Neural progenitor cell (in vitro differentiated cells): ENCODE results near the gene FAM90A1. TPM values are rescaled to one million over a fixed set of nuclear protein-coding genes. Genes with fewer than 3 reads are reported as not detected.
"Not testable (repeated sequence)": the region's sequence is repeated elsewhere in the genome, so short reads cannot be mapped to it uniquely, and the experiment has no call there.

ENCODE experiments used
- DNase-seq: peaks from one replicate; pipeline ENCODE4 v3.0.0-alpha.2; 2016; ENCODE audit warnings: low spot score
- H2AFZ ChIP-seq: fragments of 200-600 bp; sonication (generic); replicated peaks from 2 replicates; pipeline ENCODE4 v1.6.1; 2016; ENCODE audit warnings: antibody characterized with exemption
- H3F3A ChIP-seq: fragments of 200-600 bp; sonication (generic); 2 replicates; pipeline ENCODE4 v1.6.1; 2016; ENCODE audit warnings: antibody characterized with exemption, low read depth
- H3K27ac ChIP-seq: fragments of 200-600 bp; sonication (generic); 2 replicates; pipeline ENCODE4 v1.5.1; 2016; ENCODE audit warnings: mild to moderate bottlenecking
- H3K27me3 ChIP-seq: fragments of 200-600 bp; sonication (generic); 2 replicates; pipeline ENCODE4 v1.6.1; 2016; ENCODE audit warnings: mild to moderate bottlenecking, moderate library complexity
- H3K36me3 ChIP-seq: fragments of 200-600 bp; sonication (generic); 2 replicates; pipeline ENCODE4 v1.5.1; 2016
- H3K4me1 ChIP-seq: fragments of 200-600 bp; sonication (generic); 2 replicates; pipeline ENCODE4 v1.6.1; 2016; ENCODE audit warnings: mixed run types
- H3K4me2 ChIP-seq: fragments of 200-600 bp; sonication (generic); 2 replicates; pipeline ENCODE4 v1.6.1; 2016
- H3K4me3 ChIP-seq: fragments of 200-600 bp; sonication (generic); 2 replicates; pipeline ENCODE4 v1.5.1; 2016
- H3K79me2 ChIP-seq: fragments of 200-600 bp; sonication (generic); 2 replicates; pipeline ENCODE4 v1.6.1; 2016; ENCODE audit warnings: low read depth
- H3K9ac ChIP-seq: fragments of 200-600 bp; sonication (generic); 2 replicates; pipeline ENCODE4 v1.6.1; 2016
- H3K9me3 ChIP-seq: fragments of 200-600 bp; sonication (generic); 2 replicates; pipeline ENCODE4 v1.5.1; 2016; ENCODE audit warnings: low read depth
- H4K20me1 ChIP-seq: fragments of 200-600 bp; sonication (generic); 2 replicates; pipeline ENCODE4 v1.6.1; 2016; ENCODE audit warnings: low read depth
- H3K27ac Mint-ChIP-seq: 3 replicates; pipeline ENCODE4 v1.8.0; 2021; ENCODE audit warnings: mixed read lengths
- H3K27me3 Mint-ChIP-seq: 2 replicates; pipeline ENCODE4 v1.8.0; 2022; ENCODE audit warnings: low read depth, mild to moderate bottlenecking, inconsistent platforms, moderate library complexity, mixed read lengths; ENCODE audit not compliant: insufficient read depth
- H3K36me3 Mint-ChIP-seq: 3 replicates; pipeline ENCODE4 v1.8.0; 2021; ENCODE audit warnings: mixed read lengths
- H3K4me1 Mint-ChIP-seq: 3 replicates; pipeline ENCODE4 v1.8.0; 2021; ENCODE audit warnings: mixed read lengths
- H3K4me3 Mint-ChIP-seq: 3 replicates; pipeline ENCODE4 v1.8.0; 2021; ENCODE audit warnings: mild to moderate bottlenecking, moderate library complexity, mixed read lengths
- H3K9me3 Mint-ChIP-seq: 3 replicates; pipeline ENCODE4 v1.8.0; 2020; ENCODE audit warnings: mixed read lengths
- total RNA-seq: library from RNA; depleted of rRNA; stranded (reverse); fragments of >200 nt; gene quantifications from 2 replicates; pipeline ENCODE4 v1.2.3, GENCODE V29; 2015; ENCODE audit warnings: low replicate concordance
- TF ChIP-seq, protein P1 (sequence below): fragments of 200-600 bp; sonication (generic); IDR thresholded peaks from 2 replicates; pipeline ENCODE4 v1.5.1; 2017; ENCODE audit warnings: antibody characterized with exemption, mild to moderate bottlenecking

Gene FAM90A1
- total RNA-seq, 1 donor from 2014 or later: not detected

DNA sequence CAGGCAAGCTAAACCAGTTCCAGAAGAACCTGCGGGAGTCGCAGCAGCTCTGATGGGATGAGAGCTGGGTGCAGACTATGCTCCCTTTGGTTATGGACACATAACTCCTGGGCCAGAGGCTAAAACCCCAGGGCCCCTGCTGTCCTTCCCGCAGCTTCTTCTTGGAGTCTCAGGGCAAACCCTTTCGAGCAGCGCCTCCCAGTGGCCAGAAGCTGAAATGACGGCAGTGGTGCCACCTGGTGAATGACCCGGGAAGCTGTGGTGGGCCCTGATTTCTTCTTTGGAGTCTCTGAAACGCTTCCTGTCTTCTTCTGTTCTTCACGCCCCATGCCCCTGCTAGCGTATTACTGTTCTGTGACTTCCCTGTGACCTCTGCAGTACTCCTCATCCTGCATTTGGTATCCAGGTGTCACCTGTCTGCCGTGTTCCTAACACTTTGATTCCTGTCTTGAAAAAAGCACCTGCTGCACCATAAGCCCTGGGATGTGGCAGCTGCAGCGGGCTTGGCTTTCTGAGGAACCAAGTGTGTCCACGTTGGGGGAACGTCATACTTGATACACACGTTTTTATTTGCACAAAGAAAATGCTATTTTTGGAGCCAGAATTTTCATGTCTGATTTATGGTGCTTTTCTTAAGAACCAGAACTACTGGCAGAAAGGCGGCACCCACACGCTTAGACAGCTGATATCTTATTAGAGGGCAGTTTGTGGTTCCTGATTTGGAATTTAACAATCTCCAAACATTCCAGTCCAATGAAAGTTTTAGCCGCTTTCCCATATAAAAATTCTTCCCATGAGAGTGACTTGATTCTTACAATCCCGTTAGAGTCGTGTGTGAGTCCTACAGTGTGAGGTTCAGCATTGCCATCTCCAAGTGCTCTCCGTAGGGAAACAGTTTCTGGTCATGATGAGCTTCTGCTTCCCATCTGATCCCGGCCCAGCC, 4.5 kb upstream of the FAM90A1 start:
- H3K4me3 ChIP-seq, H3K27me3 ChIP-seq, H3K36me3 Mint-ChIP-seq, H3K9ac ChIP-seq, H3K4me1 ChIP-seq, H3K27me3 Mint-ChIP-seq, H3K79me2 ChIP-seq, H3F3A ChIP-seq, H3K36me3 ChIP-seq, H3K4me2 ChIP-seq, H3K4me3 Mint-ChIP-seq, H3K4me1 Mint-ChIP-seq, H2AFZ ChIP-seq, H4K20me1 ChIP-seq, H3K9me3 Mint-ChIP-seq, H3K27ac ChIP-seq, H3K9me3 ChIP-seq: not testable (repeated sequence)
- peak overlapping the region; percentile 74 for H3K27ac Mint-ChIP-seq
- TF ChIP-seq, protein P1, sequence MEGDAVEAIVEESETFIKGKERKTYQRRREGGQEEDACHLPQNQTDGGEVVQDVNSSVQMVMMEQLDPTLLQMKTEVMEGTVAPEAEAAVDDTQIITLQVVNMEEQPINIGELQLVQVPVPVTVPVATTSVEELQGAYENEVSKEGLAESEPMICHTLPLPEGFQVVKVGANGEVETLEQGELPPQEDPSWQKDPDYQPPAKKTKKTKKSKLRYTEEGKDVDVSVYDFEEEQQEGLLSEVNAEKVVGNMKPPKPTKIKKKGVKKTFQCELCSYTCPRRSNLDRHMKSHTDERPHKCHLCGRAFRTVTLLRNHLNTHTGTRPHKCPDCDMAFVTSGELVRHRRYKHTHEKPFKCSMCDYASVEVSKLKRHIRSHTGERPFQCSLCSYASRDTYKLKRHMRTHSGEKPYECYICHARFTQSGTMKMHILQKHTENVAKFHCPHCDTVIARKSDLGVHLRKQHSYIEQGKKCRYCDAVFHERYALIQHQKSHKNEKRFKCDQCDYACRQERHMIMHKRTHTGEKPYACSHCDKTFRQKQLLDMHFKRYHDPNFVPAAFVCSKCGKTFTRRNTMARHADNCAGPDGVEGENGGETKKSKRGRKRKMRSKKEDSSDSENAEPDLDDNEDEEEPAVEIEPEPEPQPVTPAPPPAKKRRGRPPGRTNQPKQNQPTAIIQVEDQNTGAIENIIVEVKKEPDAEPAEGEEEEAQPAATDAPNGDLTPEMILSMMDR: peak; percentile 78
- DNase-seq: peak; percentile 42

DNA sequence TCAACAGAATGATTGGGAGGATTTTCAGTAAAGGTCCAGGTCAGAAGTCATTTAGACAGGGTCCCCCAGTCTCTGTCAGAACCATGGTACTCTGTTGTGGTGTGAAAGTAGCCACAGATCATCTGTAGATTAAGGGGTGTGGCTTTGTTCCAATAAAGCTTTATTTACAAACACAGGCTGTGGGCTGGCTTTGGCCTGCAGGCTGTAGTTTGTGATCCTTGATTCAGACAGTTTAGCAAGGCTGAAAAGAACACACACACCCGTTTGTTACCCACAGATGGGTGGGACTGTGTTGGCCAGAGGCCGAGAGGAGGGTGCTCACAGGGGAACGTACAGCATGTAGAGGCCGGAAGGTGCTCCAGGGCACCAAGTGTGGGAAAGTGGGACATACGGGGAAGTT, 3.6 kb upstream of the FAM90A1 start:
- H4K20me1 ChIP-seq, H3K27ac Mint-ChIP-seq, H3K36me3 ChIP-seq, H3K4me3 ChIP-seq, H3K36me3 Mint-ChIP-seq, H3K9me3 Mint-ChIP-seq, H3K27me3 Mint-ChIP-seq, H3K79me2 ChIP-seq, H3K4me1 ChIP-seq, H3K9me3 ChIP-seq, H3K4me2 ChIP-seq, DNase-seq, H3K4me3 Mint-ChIP-seq, H3F3A ChIP-seq, H3K4me1 Mint-ChIP-seq, H3K9ac ChIP-seq, H2AFZ ChIP-seq, H3K27me3 ChIP-seq, H3K27ac ChIP-seq: not testable (repeated sequence)

DNA sequence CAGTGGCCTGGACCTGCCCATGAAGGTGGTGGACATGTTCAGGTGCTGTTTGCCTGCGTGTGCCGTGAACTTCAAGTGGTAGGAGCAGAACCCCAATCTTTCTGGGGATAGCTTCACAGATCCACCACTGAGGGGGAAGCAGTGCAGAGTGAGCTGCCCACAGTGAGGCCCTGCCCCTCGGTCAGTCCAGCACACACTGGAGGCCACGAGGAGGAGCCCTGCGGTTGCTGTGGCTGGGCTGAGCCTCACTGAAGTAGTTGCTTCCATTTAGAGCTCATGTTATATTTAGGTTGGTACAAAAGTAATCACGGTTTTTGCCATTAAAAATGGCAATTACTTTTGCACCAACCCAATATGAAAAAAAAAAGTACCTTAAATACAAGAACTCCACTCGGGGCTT, 2.1 kb upstream of the FAM90A1 start:
- H3K27me3 ChIP-seq, H4K20me1 ChIP-seq, H3K36me3 Mint-ChIP-seq, H3K36me3 ChIP-seq, H3K9me3 Mint-ChIP-seq, H3K4me3 Mint-ChIP-seq, H3K79me2 ChIP-seq, H3K4me1 ChIP-seq, H3K27me3 Mint-ChIP-seq, H3K4me1 Mint-ChIP-seq, H3K4me2 ChIP-seq, H2AFZ ChIP-seq, H3K9ac ChIP-seq, H3F3A ChIP-seq, H3K9me3 ChIP-seq, H3K4me3 ChIP-seq, H3K27ac ChIP-seq, H3K27ac Mint-ChIP-seq, DNase-seq: not testable (repeated sequence)

DNA sequence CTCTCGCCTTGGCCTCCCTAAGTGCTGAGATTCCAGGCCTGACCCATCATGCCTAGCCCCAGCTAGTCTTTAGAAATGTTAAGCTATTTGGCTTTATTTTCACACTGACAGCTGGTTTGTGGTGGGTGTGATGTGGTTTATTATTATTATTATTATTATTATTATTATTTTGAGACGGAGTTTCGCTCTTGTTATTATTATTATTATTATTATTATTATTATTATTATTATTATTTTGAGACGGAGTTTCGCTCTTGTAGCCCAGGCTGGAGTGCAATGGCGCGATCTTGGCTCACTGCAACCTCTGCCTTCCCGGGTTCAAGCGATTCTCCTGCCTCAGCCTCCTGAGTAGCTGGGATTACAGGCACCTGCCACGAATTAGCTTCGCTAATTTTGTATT, 1.2 kb upstream of the FAM90A1 start:
- not testable (repeated sequence) for H2AFZ ChIP-seq, H3K4me3 ChIP-seq, H3F3A ChIP-seq, H3K27ac Mint-ChIP-seq, H3K4me1 Mint-ChIP-seq, H3K36me3 ChIP-seq, H3K36me3 Mint-ChIP-seq, H3K9ac ChIP-seq, H3K79me2 ChIP-seq, H3K9me3 ChIP-seq, H4K20me1 ChIP-seq, H3K27me3 Mint-ChIP-seq, H3K27ac ChIP-seq, DNase-seq, H3K4me2 ChIP-seq, H3K4me1 ChIP-seq, H3K27me3 ChIP-seq, H3K4me3 Mint-ChIP-seq
- H3K9me3 Mint-ChIP-seq: peaks cover 11% of the 10 kb centered on the region

DNA sequence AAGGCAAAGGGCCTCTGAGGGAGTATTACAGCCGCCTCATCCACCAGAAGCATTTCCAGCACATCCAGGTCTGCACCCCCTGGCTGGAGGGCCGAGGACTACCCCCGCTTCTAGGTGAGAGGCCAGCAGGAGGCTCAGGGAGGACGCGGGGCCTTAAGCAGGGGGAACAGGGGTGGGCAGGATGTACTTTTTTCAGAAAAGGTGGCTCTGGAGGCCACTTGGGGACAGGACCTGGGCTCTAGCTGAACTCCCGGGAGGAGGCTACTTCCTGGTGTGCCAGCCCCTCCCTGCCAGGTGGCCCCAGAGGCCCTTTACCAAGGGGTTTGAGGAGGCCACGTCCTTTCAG, 287 bp upstream of the FAM90A1 start:
- peaks cover 13% of the 10 kb centered on the region for H3K9me3 Mint-ChIP-seq
- H3K9ac ChIP-seq, H3K27ac Mint-ChIP-seq, H3K36me3 ChIP-seq, H4K20me1 ChIP-seq, DNase-seq, H3K27ac ChIP-seq, H3K4me3 Mint-ChIP-seq, H3K4me2 ChIP-seq, H3K9me3 ChIP-seq, H3K79me2 ChIP-seq, H2AFZ ChIP-seq, H3K4me1 Mint-ChIP-seq, H3F3A ChIP-seq, H3K36me3 Mint-ChIP-seq, H3K27me3 Mint-ChIP-seq, H3K27me3 ChIP-seq, H3K4me3 ChIP-seq, H3K4me1 ChIP-seq: not testable (repeated sequence)
